GM18867 (cell line): ENCODE data around the gene IRX2.

Experiments
- ATAC-seq: cut with Tn5 transposase; IDR thresholded peaks from one replicate; pipeline ENCODE4 v1.9.1; 2021; ENCODE audit warnings: mild to moderate bottlenecking, moderate library complexity; ENCODE audit not compliant: unreplicated experiment

The IRX2 gene

DNA sequence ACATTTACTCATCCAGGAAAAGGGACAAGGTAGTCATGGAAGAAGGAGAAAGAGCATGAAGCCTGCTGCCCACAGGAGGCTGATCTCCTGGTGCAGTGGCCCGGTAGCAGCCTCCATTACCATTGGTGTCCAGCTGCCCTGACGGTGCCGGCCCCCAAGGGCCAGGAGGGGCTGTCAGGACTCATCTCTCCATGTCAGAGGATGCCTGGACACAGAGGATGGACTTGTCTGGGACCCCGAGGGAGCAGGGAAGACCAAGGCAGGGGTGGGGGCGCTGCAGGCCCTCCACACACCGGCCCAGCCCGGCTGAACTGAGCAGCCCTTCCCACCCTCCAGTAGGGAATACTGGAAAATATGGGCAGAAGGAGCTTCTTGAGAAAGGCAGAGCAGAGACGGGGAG is 52.2 kb downstream of the IRX2 start:
- ATAC-seq = no peak

DNA sequence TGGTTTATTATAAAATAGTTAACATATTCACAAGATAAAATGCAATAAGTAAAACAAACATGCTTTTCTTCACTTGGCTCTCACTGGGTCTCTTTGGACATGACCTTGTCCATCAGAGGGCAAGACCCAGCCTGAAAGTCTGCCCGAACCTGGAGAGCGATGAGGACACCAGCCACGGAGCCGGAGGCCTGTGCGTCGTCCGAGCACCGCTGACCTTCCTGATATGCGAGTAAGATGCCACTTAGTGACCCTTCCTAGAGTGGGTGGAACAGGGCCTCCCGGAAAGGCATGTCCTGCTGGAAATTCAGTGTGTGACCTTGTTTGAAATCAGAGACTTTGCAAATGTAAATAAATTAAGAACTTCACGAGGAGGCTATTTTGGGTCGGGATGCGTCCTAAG is 52.9 kb downstream of the IRX2 start:
- ATAC-seq = no peak

DNA sequence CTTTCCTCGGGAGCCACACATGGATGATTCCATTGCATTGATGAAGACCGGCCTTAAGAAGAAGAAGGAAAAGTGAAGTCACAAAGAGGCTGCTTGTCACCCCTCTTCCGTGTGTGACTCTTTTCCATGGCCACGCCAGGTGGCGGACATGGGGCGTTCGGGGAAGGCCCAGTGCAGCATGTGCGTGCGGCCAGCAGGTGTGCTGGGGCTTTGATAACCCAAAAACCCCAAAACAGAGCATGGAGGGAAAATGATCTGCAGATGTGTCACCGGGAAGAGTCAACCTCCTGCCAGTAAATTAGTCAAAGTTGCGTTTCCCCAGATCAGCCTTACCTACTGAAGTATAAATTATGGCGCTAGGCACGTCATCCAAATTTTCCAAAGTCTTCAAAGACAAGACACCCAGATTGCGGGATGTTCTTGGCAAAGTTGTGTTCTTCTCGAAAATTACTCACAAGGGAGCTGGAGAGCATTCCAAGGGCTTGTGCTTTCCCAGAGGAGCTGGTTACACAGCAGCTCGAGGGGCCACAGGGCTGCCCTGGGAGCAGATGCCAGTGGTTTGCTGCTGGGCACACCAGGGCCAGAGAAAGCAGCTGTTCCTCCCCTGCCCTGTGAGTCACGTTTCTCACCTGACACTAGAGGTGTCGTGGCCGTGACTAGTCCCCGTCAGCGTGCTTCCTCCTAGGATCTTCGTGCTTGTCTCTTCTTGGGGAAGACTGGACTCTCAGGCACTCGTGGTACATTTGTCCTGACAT is 53.9 kb downstream of the IRX2 start:
- no peak for ATAC-seq

DNA sequence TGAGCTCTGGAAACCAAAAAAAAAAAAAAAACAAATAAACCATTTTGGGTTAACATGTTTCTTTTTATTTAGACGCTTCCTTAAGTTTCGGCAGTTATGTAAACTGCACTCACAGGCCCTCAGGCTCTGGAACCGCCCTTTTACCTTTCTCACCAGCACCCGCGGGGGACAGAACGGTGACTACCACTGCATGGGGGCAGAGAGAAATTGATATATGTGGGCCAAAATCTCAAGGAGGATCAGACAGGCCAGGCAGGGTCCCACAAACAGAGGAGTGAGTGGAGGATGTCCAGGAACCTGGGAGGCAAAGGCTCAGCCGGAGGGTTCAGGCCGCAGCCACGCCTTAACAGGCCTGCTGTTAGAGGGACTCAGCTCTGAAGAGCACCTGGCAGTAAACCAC is 54.4 kb downstream of the IRX2 start:
- no peak for ATAC-seq
